ENCODE measurements around the gene LUC7L3.
A peak's percentile ranks its signal among the peaks of the same experiment; 100 is the strongest.
"Not testable (repeated sequence)": the region's sequence is repeated elsewhere in the genome, so short reads cannot be mapped to it uniquely, and the experiment has no call there.

Gene LUC7L3

DNA sequence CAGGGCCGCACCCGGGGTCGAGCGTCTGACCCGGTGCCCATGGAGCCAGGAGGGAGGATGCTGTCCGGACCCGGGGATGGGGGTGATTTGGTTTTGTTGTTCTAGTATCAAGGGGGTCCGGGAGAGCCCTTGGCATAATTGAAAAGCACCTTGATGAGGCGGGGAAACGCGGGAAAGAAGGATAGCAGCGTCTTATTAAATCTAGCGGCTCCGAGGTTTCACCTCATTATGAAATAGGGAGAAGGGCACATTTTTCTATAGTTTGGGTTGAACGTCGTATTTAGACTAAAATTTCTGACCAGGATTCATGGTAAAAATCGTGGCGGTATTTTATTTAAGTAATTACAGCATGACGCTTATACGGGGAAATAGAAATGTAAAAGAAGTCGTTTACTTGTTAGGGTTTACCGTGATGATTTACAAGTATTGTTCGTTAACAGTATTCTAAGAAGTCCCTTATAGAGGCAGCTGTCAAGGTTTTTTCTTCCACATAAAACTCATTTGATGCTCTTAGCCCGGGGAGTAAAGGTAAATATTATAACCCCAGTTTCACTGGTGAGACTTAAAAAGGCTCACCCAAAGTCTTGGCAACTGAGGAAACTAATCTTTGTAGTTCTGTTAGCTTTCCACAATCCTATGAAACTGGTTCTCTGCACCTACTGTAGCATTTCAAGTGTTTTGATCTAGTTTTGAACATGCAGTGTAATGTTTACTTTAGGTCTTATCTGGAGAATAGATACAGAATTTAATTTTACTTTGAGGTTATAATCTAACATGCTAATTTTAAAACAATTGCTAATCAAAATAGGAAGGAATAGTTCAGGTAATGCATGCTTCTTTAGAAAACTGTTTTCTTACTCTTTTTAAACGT, 756 bp downstream of the LUC7L3 start:
- H3K27ac ChIP-seq: peak overlapping the region; percentile 97
- no peak for TF ChIP-seq ZFX (IDR thresholded peaks at IDR 0.05; ENCODE audit: borderline replicate concordance)
- no peak for TF ChIP-seq CTCF (IDR thresholded peaks at IDR 0.05)

- H3K27ac ChIP-seq: peak overlapping the region; percentile 97; the same call in 1 of the 2 replicates
- TF ChIP-seq ZFX (IDR thresholded peaks at IDR 0.05; ENCODE audit: borderline replicate concordance) (no peak), CTCF (IDR thresholded peaks at IDR 0.05) (no peak)
Observed at GRCh38 chr17:50721194-50722010, 2.0 kb downstream of the LUC7L3 start.

DNA sequence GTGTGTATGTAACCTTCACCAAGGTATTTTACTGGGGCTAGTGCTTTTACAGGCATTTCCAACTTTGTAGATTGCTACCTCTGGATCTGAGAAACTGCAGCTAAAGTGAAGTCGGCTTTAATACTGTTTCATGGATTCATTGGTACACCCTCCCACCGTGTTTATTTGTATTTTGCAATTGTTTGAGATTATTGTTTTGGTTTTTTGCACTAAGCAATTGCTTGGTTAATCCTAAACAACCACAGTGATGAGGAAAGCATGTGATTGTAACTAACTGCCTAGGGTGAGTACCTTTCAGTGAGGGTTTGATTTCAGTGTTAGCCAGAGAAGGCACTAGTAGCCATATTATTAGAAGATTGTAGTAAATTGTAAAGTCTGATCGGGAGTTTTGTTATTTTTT, 3.3 kb downstream of the LUC7L3 start:
- TF ChIP-seq CTCF (IDR thresholded peaks at IDR 0.05) (no peak), ZFX (IDR thresholded peaks at IDR 0.05; ENCODE audit: borderline replicate concordance) (no peak)
- H3K27ac ChIP-seq: no peak overlapping the region

DNA sequence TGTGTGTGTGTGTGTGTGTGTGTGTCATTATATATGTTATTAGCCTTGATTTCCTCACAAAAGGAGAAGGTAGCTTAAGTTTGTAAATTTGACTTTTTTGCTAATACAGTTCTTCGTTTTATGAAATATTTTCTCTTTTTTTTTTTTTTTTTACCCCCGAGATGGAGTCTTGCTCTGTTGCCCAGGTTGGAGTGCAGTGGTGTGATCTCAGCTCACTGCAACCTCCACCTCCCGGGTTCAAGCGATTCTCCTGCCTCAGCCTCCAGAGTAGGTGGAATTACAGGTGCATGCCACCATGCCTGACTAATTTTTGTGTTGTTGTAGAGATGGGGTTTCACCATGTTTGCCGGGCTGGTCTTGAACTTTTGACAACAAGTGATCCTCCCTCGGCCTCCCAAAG, 5.2 kb downstream of the LUC7L3 start:
- H3K27ac ChIP-seq: not testable (repeated sequence)

DNA sequence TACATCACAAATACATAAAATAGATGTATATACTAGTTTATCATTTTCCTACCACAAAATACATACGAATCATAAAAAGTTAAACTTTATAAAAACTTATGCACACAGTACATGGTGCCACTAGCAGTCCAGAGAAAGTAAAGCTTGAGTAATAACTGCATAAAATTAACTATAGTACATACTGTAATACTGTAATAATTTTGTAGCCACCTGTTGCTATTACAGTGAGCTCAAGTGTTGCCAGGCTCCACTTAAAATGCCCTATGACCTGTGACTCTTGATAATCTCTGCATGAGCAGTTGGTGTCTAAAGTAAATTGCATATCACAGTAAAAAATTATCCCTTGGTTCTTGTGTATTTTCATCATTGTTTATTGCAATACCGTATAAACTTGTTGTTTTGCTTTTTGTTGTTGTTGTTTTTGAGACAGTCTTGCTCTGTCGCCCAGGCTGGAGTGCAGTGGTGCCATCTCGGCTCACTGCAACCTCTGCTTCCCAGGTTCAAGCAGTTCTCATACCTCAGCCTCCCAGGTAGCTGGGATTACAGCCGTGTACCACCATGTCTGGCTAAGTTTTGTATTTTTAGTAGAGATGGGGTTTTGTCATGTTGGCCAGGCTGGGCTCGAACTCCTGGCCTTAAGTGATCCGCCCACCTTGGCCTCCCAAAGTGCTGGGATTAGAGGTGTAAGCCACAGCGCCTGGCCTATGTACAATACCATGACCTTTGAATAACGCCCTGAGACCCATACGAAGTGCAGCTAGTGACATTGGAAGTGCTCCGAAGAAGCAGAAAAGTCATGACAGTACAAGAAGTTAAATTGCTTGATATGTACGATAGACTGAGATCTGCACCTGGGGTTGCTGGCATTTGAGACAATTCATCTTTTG, 6.6 kb downstream of the LUC7L3 start:
- H3K27ac ChIP-seq: no peak overlapping the region
- TF ChIP-seq CTCF (IDR thresholded peaks at IDR 0.05): no peak
- no peak for TF ChIP-seq ZFX (IDR thresholded peaks at IDR 0.05; ENCODE audit: borderline replicate concordance)

- H3K27ac ChIP-seq: peak overlapping the region; percentile 0; the same call in 1 of the 2 replicates
Observed at GRCh38 chr17:50728112-50728429, 8.7 kb downstream of the LUC7L3 start.

More at GRCh38 chr17:50728112-50728429, 8.7 kb downstream of the LUC7L3 start:
- no peak for TF ChIP-seq CTCF (IDR thresholded peaks at IDR 0.05)
- no peak for TF ChIP-seq ZFX (IDR thresholded peaks at IDR 0.05; ENCODE audit: borderline replicate concordance)
